HG03097 (cell line): Measurements from ENCODE around the gene BTAF1.
"Not testable (repeated sequence)": the region's sequence is repeated elsewhere in the genome, so short reads cannot be mapped to it uniquely, and the experiment has no call there.

Source experiments
- ATAC-seq: cut with Tn5 transposase; IDR thresholded peaks from one replicate; pipeline ENCODE4 v1.9.1; 2021; ENCODE audit not compliant: unreplicated experiment, low FRiP score

Gene BTAF1

GRCh38 chr10:91923371-91924211 lies at the start of gene BTAF1:
Gene BTAF1, plus strand, starts transcription at chr10:91923770. Its CDS starts 307 bp downstream, at chr10:91924077.
- ATAC-seq, result peak; percentile 94

- ATAC-seq, result no peak
Observed at GRCh38 chr10:91875156-91875555, 48.4 kb upstream of the BTAF1 start.

DNA sequence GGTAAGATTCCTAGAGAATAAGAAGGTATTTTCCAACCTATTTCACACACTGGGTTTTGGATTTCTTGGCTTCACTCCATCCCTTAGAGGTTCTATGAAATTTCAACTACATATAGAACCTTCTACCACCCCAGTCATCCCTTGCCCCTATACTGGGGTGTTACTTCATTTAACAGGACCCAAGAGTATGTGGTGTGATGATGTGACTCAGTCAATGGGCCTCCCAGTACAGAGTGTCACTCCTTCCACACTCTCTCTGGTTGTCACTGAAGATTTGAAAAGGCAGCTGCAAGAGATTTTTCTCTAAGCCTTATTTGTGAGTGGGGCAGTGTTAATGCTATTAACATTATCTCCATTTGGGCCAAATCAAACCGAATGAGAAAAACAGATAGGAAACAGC lies 47.8 kb upstream of the BTAF1 start:
- ATAC-seq, result no peak

GRCh38 chr10:91879515-91880170 lies 43.9 kb upstream of the BTAF1 start:
- no peak for ATAC-seq

DNA sequence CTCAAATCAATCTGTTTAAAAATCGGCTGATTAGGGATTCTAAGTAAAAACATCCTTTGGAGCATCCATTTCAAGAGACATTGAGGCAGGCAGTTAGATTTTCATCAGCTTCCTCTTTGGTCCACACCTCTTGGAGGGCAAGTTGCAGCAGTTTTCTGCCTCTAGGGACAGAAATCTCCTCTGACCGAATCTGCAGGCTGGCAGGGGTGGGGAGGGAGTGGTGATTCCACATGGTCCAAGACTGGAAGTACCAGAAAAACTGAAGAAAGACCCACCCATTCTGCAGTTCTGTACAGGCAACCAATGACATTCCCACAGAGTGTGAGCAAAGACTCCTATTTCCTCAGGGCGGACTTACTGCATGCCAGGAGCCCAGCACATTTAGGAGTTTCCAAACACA lies 43.3 kb upstream of the BTAF1 start:
- no peak for ATAC-seq

- ATAC-seq, result no peak
Observed at GRCh38 chr10:91883549-91884444, 39.8 kb upstream of the BTAF1 start.

- ATAC-seq, result no peak
Observed at GRCh38 chr10:91884536-91884935, 39.0 kb upstream of the BTAF1 start.

- ATAC-seq, result no peak
Observed at GRCh38 chr10:91885362-91886079, 38.0 kb upstream of the BTAF1 start.

GRCh38 chr10:91886954-91887271 lies 36.7 kb upstream of the BTAF1 start:
- no peak for ATAC-seq

DNA sequence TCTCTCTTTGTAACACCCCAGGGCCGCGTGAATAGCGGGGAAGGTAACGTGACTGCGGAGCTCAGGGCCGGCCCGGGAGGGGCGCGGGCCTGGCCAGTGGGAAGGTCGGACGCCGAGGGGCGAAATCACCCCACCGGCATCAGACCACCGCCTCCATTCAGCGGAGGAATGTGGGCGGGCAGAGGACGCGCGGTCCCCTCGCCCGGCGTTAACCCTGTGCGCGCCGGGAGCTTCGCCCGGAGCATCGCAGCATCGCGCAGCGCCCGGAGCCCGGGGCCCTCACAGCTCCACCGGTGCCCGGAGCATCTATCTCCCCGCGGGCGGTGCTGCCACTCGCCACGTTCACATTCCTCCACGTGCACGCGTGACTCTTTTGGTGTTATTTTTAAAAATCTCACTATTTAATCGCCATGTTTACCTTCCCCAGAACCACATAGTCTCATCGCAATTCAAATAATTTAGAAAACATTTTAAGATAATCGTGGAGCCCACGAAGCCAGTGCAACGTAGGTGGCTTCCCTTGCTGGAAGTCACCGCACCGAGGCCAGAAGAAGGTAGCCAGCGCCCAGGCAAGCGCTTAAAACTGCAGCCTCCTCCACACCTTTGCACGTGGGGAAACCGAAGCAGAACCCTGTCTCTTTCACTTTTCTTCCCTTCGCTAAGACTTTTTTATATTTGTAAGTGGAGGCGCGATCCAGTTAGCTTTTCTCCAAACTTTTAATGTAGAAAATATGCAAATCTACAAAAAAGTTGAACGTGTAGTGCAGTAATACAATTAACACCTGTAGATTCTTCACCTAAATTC lies 36.1 kb upstream of the BTAF1 start:
- no peak for ATAC-seq

DNA sequence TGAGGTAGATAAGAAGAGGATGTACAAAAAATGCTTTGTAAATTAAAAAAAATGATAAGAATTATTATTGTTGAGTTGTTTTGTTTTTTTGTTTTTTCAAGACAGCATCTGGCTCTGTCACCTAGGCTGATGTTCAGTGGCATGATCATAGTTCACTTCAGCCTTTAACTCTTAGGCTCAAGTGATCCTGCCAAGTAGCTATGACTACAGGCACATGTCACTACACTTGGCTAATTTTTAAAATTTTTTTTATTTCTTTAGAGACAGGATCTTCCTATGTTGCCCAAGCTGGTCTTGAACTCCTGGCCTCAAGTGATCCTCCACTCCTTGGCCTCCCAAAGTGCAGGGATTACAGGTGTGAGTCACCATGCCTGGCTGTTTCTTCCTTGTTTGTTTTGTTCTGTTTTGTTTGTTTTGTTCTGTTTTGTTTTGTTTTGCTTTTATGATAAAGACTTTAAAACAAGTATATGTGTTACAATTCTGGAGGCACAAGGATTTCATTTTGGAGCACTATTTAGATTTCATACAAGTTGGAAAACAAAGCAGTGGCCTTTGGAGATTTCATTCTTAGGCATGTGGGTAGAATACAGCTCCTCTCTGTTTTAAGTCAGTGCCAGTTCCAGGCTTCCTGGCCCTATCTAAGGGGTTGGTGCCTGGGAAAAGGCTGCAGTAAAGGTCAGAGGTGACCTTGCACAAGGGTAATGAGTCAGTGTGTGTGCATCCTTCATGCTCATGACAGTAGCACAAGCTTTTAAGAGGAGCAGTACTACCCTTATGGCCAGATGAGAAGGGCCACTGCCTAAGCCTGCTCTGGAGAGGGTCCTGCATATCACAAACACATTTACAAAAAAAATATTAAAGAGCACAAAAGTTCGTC lies 32.2 kb upstream of the BTAF1 start:
- no peak for ATAC-seq

DNA sequence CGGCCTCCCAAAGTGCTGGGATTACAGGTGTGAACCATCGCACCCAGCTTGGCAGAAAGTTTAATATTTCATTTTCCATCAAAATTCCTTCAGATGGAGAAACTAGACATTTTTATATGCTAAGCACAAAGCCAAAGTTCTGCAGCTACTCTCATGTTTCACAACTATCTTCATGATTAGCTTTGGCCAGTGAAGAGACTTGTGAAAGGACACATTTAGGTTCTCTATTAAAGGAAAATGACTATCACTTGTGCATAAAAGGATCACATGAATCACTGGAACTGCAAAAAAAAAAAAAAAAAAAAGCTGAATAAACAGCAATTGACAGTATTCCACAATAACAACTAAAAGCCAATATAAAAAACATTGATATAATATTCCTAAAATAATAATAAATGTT lies 30.5 kb upstream of the BTAF1 start:
- no peak for ATAC-seq

DNA sequence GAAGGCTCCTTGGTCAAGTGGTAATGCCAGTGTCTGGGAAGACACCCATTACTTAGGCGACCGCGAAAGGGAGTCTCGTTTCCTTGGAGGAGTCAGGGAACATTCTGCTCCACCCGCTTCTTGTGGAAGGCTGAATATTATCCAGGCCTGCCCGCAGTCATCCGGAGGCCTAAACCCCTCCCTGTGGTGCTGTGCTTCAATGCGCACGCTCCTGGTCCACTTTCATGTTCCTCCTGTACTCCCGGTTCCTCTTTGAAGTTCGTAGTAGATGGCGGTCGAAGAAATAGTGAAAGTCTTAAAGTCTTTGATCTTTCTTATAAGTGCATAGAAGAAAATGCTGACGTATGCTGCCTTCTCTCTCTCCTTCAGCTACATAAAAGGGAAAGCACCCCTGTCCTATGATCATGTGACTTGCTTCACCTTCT lies 29.3 kb upstream of the BTAF1 start:
- not testable (repeated sequence) for ATAC-seq

GRCh38 chr10:91896212-91896756 lies 27.3 kb upstream of the BTAF1 start:
- no peak for ATAC-seq

DNA sequence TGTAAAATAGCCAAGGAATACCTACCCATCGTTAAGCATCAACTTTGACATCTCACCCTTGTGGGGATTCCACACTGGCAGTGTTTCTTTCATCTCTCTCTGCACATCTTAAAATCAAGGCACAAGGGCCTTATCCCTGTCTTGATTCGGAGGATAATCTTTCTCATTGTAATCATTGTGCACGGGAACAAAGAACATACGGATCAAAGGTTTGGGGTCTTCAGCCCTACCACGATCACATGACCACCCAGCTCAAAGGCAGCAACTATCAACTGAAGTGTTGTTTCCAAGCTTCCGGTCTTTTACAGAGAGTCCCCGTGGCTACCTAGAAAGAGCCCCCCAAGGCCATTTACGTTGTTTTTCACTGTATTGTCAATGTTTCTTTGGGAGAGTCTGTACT lies 26.1 kb upstream of the BTAF1 start:
- ATAC-seq, result no peak

DNA sequence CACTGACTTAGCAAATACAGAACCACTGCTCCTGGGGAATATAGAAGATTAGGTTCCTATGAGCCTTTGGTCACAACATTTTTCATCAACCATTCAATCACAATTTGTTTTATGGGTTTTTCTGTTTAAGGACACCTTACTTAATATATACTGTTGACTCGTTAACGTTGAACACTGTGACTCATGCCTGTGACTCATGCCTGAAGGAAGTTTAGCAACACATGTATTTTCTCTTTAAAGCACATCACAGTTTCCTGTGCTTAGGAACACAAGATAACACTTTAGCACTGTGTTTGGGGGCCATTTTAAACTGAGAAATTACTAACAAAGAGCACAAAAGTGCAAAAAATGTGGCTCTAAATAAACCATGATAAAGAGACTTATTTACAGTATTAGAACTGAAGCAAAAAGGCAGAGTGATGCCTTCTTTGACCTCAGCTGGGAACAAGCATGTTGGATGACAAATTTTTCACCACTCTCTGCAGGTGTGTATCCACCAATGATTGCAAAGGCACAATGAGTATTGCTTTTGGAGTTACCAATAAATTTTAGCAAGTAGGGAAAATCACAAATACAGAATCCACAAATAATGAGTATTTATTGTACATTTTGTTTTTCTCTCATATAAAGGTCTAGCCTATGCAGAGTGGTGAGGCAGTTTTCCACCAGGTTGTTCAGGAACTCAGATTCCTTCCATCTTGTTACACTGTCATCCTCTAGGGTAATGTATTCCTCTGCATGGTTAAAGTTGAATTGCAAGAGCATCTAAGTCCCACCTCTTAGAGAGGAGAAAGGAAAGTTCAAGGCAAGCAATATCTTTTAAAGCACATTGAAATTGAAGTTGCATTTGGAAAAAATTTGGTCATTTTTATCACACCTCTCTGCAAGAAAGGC lies 21.5 kb upstream of the BTAF1 start:
- no peak for ATAC-seq

- no peak for ATAC-seq
Observed at GRCh38 chr10:91907033-91907594, 16.5 kb upstream of the BTAF1 start.
